ENCODE results near the gene ZNF334.
A peak's percentile ranks its signal among the peaks of the same experiment; 100 is the strongest.

The ZNF334 gene

GRCh38 chr20:46509523-46509922 lies 3.8 kb downstream of the ZNF334 start:
- no peak for DNase-seq (ENCODE audit: low read depth)
- H3K4me3 ChIP-seq (ENCODE audit: low read depth, low read length) = no peak overlapping the region
- no peak for TF ChIP-seq CTCF (IDR thresholded peaks at IDR 0.05; ENCODE audit: control insufficient read depth, extremely low read depth, insufficient read depth)

- no peak for DNase-seq (ENCODE audit: low read depth)
- H3K4me3 ChIP-seq (ENCODE audit: low read depth, low read length) = no peak overlapping the region
- TF ChIP-seq CTCF (IDR thresholded peaks at IDR 0.05; ENCODE audit: control insufficient read depth, extremely low read depth, insufficient read depth) = no peak
These were observed 5.5 kb downstream of the ZNF334 start for GRCh38 chr20:46507760-46508407.

GRCh38 chr20:46505506-46505905 lies 7.9 kb downstream of the ZNF334 start:
- TF ChIP-seq CTCF (IDR thresholded peaks at IDR 0.05; ENCODE audit: control insufficient read depth, extremely low read depth, insufficient read depth) = no peak
- no peak overlapping the region for H3K4me3 ChIP-seq (ENCODE audit: low read depth, low read length)
- no peak for DNase-seq (ENCODE audit: low read depth)

GRCh38 chr20:46501961-46502360 lies 11.4 kb downstream of the ZNF334 start:
- TF ChIP-seq CTCF (IDR thresholded peaks at IDR 0.05; ENCODE audit: control insufficient read depth, extremely low read depth, insufficient read depth) = no peak
- DNase-seq (ENCODE audit: low read depth) = no peak
- H3K4me3 ChIP-seq (ENCODE audit: low read depth, low read length) = no peak overlapping the region

GRCh38 chr20:46501337-46501942 lies 11.9 kb downstream of the ZNF334 start:
- TF ChIP-seq CTCF (IDR thresholded peaks at IDR 0.05; ENCODE audit: control insufficient read depth, extremely low read depth, insufficient read depth) = no peak
- no peak for DNase-seq (ENCODE audit: low read depth)
- no peak overlapping the region for H3K4me3 ChIP-seq (ENCODE audit: low read depth, low read length)

GRCh38 chr20:46494077-46494476 lies 19.3 kb downstream of the ZNF334 start:
- TF ChIP-seq CTCF (IDR thresholded peaks at IDR 0.05; ENCODE audit: control insufficient read depth, extremely low read depth, insufficient read depth) = no peak
- DNase-seq (ENCODE audit: low read depth) = peak; percentile 41

GRCh38 chr20:46491354-46491753 lies 22.0 kb downstream of the ZNF334 start:
- no peak for DNase-seq (ENCODE audit: low read depth)
- H3K4me3 ChIP-seq (ENCODE audit: low read depth, low read length) = no peak overlapping the region
- TF ChIP-seq CTCF (IDR thresholded peaks at IDR 0.05; ENCODE audit: control insufficient read depth, extremely low read depth, insufficient read depth) = no peak

More at GRCh38 chr20:46494077-46494476, 19.3 kb downstream of the ZNF334 start:
- no peak overlapping the region for H3K4me3 ChIP-seq (ENCODE audit: low read depth, low read length)
